NCI-H510A (cell line): ENCODE results near the gene ITPR1.

Source experiments
- DNase-seq: peaks from one replicate; lab custom pipeline; 2025; lab: John Stamatoyannopoulos, UW

ITPR1 gene

GRCh38 chr3:4509983-4510755 lies 17.0 kb downstream of the ITPR1 start:
- no peak for DNase-seq

DNA sequence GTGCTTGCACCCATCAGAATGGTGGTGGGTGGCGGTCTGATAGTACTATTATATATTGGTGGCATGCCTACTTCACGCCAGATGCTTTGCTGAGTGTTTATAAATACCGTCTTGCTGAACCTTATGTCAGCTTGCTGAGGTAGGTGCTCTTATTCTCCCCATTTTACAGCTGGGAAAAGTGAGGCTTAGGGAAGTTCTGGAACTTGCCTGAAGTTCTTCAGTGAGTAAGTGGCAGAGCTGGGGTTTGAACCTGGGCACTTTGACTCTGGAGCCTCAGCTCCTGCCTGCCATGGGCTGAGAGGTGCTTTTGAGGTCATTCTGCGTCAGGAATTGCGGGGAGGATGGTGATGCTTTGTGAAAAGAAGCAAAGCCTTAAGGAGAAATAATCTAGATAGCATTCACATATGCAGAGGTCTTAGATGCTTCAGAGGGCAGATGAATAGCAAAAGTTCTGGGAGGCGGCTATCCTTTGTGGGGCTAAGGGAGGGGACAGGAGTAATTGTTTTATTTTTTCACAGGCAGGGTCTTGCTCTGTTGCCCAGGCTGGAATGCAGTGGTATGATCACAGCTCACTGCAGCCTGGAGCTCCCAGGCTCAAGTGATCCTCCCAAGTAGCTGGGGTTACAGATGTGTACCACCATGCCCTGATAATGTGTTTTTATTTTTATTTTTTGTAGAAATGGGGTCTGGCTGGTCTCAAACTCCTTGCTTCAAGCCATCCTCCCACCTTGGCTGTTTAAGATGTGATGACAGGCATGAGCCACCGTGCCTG lies 18.5 kb downstream of the ITPR1 start:
- no peak for DNase-seq

GRCh38 chr3:4512895-4513616 lies 19.9 kb downstream of the ITPR1 start:
- no peak for DNase-seq

- no peak for DNase-seq
Observed at GRCh38 chr3:4514321-4514720, 21.2 kb downstream of the ITPR1 start.

DNA sequence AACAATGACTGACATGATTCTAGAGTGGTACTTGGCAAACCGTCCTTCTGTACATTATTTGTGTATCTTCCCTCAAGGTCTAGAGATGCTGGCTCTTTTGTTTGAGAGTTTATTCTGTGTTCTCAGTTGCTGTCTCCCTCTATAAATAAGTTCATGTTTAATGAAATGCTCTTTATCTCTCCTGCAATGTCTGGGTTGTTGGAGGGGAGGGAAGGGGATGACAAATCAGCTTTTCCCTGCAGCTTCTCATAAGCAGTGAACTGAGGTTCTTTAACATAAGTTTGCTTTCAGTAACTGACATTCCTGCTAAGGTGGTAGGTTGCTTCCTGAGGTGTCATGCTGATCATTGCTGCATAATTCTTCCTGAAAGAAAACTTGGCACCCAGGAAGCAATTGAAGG lies 21.8 kb downstream of the ITPR1 start:
- no peak for DNase-seq

DNA sequence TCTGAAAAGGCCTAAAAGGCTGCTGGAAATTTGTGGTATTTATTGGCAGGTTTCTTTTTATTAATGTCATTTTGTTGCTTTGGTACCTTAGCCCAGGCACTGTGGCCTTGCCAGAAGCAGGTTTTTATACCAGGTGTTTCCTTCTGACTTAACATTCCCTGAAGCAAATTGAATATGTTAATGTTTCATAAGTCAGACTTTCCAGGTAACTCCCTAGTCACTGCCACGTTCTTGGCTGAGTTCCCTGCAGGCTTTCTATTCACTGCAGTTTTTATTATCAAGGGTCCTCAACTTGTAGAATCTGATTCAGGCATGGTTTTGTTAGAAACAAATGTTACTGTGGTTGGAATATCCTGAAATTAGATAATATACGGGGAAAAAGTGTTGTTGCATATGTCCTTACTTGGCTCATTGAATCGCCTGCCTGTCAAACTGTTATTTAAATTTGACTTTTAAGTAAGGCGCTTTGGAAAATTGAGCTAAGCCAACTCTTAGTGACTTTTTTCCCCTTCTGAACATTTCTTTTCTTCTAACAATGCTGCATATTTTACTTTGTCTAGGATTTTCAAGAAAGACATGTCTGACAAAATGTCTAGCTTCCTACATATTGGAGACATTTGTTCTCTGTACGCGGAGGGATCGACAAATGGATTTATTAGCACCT lies 22.9 kb downstream of the ITPR1 start:
- DNase-seq, result no peak

GRCh38 chr3:4517093-4517492 lies 23.9 kb downstream of the ITPR1 start:
- no peak for DNase-seq

DNA sequence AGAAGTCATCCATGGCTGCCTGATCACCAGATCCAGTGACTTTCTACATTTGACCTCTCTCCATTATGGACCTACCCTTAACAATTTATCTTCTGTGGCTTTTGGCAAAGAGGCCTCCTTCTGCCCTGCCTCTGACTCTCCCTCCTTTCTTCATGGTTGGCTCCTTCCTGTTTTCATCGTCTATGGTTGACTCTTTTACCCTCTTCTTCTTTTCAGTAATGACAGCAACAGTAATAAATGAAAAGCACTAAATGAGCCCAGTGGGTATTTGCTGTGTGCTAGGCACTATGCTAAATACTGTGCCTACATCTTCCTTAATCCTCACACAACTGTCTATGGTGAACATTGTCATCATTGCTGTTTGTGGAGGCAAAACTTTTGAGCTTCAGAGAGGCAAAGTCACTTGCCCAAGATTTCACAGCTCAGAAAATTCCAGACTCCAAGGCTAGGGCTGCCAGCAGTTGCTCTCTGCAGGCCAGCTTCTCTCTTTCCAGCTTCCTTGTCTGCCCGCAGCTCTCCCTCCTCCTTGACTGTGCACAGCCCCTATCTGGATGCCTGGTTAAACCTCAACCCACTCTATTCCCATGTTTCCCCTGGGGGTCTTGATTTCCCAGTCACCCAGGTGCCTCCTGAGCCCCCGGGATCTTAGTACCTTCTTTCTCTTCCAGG lies 24.6 kb downstream of the ITPR1 start:
- DNase-seq, result no peak

- DNase-seq, result no peak
Observed at GRCh38 chr3:4520033-4520816, 27.1 kb downstream of the ITPR1 start.

- DNase-seq, result no peak
Observed at GRCh38 chr3:4522947-4523346, 29.8 kb downstream of the ITPR1 start.

DNA sequence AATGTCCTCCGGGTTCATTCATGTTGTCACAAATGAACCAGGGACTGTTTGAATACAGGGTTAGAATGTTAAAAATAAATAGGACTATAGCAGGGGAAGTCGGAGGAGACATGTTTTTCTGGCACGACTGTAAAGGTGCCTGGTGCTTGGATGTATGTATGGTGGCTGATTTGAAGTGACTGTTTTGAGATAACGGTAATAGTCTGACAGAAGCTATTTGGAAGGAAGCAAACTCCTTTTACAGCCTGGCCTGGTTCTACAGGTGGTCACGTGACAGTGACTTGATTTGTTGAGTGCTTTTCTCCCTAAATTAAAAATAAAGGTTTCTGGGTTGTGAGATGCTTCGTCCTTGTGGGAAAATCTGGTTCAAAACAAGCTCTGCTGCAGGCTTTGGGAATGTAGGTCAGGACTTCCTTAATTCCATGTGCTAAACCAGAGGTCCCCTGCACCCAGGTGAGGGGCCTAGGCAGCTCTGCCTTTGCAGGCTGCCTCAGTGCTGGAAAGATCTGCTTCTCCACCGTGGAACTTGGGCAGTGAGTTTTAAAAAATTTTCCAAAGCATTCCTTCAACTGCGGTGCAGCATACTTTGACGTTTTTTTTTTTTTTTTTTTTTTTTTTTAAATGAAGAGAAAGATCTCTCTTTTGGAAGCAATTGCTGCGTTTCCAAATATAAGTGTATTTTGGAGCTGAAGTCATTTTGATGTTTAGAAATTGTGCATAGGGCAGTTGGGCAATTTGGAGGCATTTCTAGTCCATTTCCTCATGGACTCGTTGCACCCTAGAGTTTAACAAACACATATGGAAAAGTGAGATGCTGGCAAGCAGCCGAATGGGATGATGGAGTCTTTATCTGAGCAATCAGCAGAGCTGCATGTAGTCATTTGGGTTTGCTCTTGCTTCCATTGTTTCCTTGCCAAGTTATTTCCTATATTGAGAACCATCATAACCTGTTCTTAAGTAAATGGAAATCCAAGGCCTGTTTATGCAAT lies 30.9 kb downstream of the ITPR1 start:
- no peak for DNase-seq

- DNase-seq, result no peak
Observed at GRCh38 chr3:4525560-4526223, 32.5 kb downstream of the ITPR1 start.

DNA sequence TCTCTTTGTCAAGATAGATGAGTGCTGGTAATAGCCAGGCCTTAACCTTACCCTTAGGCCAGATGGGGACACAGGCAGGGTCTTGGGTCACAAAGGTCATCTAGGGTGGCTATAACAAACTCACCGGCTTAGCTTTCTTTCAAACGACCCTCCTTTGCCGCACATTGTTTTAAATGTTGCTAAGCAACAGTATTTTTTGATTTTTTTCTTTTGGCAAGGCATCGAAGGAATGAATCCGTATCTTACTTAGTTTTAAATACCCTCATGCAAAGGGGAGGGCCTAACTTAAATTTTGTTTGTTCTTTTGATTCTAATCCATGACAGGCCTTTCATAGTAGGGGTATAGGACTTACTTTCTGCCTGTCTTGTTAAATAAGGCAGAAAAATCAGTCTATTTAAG lies 35.2 kb downstream of the ITPR1 start:
- no peak for DNase-seq

DNA sequence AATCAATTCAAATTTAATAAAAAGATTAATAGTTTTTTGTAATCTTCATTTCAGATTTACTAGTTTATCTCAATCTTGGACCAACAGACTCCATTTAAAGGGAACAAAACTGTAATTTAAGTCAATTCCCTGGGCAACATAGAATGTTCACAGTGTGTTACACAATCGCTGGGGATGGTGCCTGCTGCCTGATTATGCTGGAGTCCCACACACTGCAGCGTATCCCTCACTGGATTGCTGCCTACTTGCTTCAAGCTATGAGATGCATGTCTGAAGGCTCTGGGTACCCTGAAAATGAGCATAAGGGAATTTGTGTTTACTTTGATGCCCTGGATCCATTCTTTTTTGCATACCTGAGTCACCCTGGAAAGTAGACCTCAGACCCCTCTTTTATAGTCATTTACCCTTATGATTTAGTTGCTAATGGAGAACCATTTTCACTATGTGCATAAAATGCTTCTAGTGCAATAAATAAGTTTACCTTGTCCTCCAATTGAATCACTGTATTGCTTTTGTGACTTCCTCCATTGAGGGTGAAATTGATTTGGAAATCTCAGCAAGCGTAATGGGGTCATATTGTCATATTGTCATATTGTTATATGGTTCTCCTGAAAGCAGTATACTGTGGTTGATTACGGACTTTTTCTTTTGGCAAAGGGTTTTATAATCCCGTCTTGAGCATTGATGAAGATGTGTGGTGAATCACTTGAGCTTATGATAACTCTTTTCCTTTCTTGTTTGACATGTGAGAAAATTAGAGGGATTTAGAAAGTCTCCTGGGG lies 35.9 kb downstream of the ITPR1 start:
- no peak for DNase-seq

DNA sequence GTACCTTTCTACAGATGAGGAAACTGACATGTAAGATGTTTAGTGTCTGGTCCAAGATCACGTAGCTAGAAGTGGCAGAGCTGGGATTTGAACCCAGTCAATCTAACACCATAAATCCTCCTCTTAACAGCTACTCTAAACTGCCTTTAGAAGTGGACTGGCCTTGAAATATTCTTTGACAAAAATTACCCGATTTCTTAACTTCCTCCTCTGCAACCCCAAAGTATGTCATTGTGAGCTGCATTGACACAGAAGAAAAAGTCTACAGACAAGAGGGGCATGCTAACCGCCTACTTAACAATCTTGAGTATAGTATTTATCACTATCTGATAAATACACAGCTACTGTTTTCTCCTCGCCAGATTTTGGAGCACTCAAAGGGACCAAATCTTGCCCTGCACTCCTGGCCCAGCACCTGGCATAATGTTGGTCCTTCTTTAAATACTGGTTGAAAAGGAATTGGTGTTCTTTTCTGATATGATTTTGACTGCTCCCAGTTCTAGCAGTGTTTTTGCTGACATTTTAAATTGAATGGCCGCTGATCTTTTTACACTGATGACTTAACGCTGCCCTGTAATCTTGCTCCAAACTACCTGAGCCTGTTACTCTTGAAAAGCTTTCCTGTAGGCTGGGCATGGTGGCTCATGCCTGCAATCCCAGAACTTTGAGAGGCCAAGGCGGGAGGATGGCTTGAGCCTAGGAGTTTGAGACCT lies 36.9 kb downstream of the ITPR1 start:
- no peak for DNase-seq

DNA sequence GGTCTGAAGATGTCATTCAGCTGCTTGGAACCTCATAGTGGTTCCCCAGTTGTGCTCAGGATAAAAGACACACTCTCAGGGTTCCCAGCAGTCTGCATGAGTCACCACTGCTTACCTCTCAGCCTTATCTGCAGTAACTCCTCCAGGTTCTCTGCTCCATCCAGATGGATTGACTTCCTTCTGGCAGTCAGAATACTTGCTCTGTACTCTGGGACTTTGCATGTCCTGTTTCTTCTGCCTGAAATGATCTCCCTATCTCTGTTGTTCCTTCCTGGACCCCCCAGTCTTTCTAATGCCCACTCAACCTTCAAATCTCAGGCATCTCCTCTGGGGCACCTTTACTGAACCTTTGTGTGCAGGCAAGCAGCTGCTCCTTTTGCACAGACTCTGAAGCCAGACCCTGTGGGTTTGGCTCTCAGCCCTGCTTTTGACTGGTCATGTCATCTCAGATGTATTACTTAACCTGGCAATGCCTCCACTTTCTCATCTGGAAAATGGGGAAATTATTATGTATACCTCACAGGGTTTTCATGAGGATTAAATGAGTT lies 38.4 kb downstream of the ITPR1 start:
- DNase-seq, result no peak

DNA sequence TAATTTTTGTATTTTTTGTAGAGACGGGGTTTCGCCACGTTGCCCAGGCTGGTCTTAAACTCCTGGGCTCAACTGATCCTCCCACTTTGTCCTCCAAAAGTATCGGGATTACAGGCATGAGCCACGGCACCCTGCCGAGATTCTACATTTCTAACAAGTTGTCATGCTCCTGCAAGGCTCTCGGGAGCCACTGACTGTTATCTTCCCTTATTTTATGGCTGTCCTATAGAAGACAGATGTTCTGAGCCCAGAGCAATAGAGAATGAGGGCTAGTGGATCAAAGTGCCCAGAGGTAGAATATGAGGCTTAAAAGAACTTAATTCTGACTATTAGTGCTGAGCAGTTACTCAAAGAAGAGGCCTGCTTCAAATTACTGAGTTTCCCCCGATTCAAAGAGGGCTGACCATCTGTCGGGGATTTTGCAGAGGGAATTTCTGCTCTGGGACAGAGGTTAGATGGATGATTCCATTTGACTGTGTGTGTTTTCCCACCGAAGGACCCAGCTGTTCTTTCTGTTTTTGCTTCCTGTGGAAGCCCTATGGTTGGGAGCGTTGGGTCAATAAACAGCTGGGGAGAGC lies 39.5 kb downstream of the ITPR1 start:
- DNase-seq, result no peak
